Left ventricle myocardium inferior (tissue), 1 donor: ENCODE measurements around the gene HMOX2. TPM values are rescaled to one million over a fixed set of nuclear protein-coding genes. Genes with fewer than 3 reads are reported as not detected.

Source experiments
- DNase-seq: peaks from one replicate; pipeline ENCODE4 v3.0.0-alpha.2; 2020
- H3K27ac ChIP-seq: fragments of 200-600 bp; replicated peaks from 2 replicates; pipeline ENCODE4 v1.8.0; 2021
- H3K27me3 ChIP-seq: fragments of 200-600 bp; 2 replicates; pipeline ENCODE4 v1.8.0; 2021; ENCODE audit warnings: low read depth
- H3K36me3 ChIP-seq: fragments of 200-600 bp; 2 replicates; pipeline ENCODE4 v1.8.0; 2021
- H3K4me1 ChIP-seq: fragments of 200-600 bp; 2 replicates; pipeline ENCODE4 v1.8.0; 2021
- H3K4me3 ChIP-seq: fragments of 200-600 bp; 2 replicates; pipeline ENCODE4 v1.8.0; 2021; ENCODE audit warnings: mild to moderate bottlenecking, moderate library complexity
- H3K9me3 ChIP-seq: fragments of 200-600 bp; replicated peaks from 2 replicates; pipeline ENCODE4 v1.8.0; 2021
- CTCF ChIP-seq: fragments of 200-600 bp; IDR thresholded peaks from 2 replicates; pipeline ENCODE4 v1.8.0; 2021; ENCODE audit warnings: antibody characterized with exemption, mild to moderate bottlenecking, borderline replicate concordance
- intact Hi-C: fragments of 100-400 bp; cut with micrococcal nuclease; formaldehyde crosslinking; loops from one replicate; pipeline ENCODE4 v1.11.0; 2022
- total RNA-seq: library from RNA; stranded (reverse); fragmentation: NEBNext Ultra II Directional; extraction: Animal tissue kit (Norgen Biotek cat#: 25700); gene quantifications from one replicate; pipeline ENCODE4 v1.2.1, GENCODE V29; 2021
- donor health status: DM: no; HTN: yes; CAD: no; lungs with severe emphysema.

The HMOX2 gene
- total RNA-seq, 1 donor from 2014 or later, result 115 TPM

- no peaks in the 10 kb centered on the region for H3K9me3 ChIP-seq
- H3K4me1 ChIP-seq, result peaks cover 71% of the 10 kb centered on the region
- TF ChIP-seq CTCF, result no peak
- H3K27me3 ChIP-seq, result no peaks in the 10 kb centered on the region
- intact Hi-C loops, result loop anchor here (10.0 kb wide), 1 partner anchor 95 kb away; the partner anchor contains the start of gene UBALD1
- H3K27ac ChIP-seq, result no peak overlapping the region
- H3K36me3 ChIP-seq, result no peaks in the 10 kb centered on the region
- no peak for DNase-seq
- H3K4me3 ChIP-seq, result no peak overlapping the region
Measured at GRCh38 chr16:4519274-4520058, 43.3 kb downstream of the HMOX2 start.

DNA sequence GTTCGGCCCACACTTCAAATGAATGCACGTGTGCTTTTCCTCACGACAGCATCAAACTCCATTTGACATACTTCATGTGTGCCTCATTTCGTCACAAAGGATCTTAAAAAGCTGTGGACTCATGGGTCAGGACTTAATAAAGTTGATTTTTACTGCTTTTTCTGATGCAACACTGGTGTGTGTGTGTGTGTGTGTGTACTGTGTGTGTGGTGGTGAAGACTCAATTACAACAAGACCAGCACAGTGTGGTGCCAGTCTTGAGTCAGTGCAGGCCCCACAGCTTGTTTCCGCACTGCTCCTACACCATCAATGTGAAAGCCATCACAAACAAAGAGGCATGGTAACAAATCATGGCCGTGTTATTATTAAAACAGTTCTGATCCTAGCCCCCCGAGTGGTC, 44.7 kb downstream of the HMOX2 start:
- no peak overlapping the region for H3K4me3 ChIP-seq
- no peaks in the 10 kb centered on the region for H3K9me3 ChIP-seq
- no peaks in the 10 kb centered on the region for H3K36me3 ChIP-seq
- H3K27ac ChIP-seq, result no peak overlapping the region
- no peak for DNase-seq
- no peaks in the 10 kb centered on the region for H3K27me3 ChIP-seq
- TF ChIP-seq CTCF, result no peak
- H3K4me1 ChIP-seq, result peaks cover 71% of the 10 kb centered on the region
- intact Hi-C loops, result loop anchor here (10.0 kb wide), 1 partner anchor 94 kb away; the partner anchor contains the start of gene UBALD1

DNA sequence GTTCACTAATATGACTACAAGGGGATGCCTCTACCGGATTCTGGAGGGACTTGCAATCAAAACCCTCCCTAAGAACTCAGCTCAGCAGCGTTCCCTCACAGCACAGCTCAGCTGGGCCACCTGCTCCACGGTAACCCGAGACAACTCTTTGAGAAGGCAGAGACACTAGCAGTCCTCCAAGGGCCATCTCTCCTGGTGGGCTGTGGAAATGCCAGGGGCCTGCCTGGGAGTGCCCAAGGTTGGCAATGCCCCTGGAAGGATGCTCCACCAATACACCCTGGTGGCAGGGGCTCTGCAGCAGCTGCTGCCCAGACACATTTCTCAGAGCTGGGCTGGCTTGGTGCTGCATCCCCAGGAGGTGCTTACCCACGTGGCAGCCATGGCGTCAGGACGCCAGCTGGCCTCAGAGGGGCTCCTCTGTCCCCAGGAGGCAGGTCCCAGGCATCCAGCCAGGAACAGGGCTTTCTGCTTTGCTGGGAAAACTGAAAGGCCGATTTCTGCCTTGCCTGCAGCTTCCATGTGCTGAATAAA, 45.9 kb downstream of the HMOX2 start:
- no peak for TF ChIP-seq CTCF
- Histone ChIP-seq H3K27ac (peak overlapping the region; percentile 50), H3K36me3 (no peaks in the 10 kb centered on the region), H3K4me1 (peaks cover 73% of the 10 kb centered on the region), H3K9me3 (no peaks in the 10 kb centered on the region), H3K4me3 (no peak overlapping the region), H3K27me3 (no peaks in the 10 kb centered on the region)
- DNase-seq, result peak; percentile 41
- intact Hi-C loops, result loop anchor here (10.0 kb wide), 1 partner anchor 93 kb away; the partner anchor contains the start of gene UBALD1

- no peaks in the 10 kb centered on the region for H3K36me3 ChIP-seq
- H3K9me3 ChIP-seq, result no peaks in the 10 kb centered on the region
- DNase-seq, result no peak
- H3K27ac ChIP-seq, result peak overlapping the region; percentile 50
- TF ChIP-seq CTCF, result no peak
- no peaks in the 10 kb centered on the region for H3K27me3 ChIP-seq
- peaks cover 66% of the 10 kb centered on the region for H3K4me1 ChIP-seq
- intact Hi-C loops, result loop anchor here (10.0 kb wide), 1 partner anchor 91 kb away; the partner anchor contains the start of gene UBALD1
- H3K4me3 ChIP-seq, result no peak overlapping the region
Measured at GRCh38 chr16:4523686-4524085, 47.5 kb downstream of the HMOX2 start.

DNA sequence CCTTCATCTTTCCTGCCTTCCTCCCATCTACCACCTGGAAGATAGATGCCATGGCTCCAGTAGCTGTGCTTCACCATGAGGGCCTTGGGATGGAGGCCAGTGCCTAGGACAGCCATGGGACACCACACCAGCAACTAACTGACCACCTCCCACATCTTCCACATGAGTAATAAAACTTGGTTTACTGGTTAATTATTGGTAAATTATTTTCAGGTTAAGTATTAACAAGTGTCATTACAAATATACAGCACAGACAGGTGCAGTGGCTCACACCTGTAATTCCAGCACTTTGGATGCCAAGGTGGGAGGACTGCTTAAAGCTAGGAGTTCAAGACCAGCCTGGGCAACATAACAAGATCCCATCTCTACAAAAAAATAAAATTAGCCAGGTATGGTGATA, 48.4 kb downstream of the HMOX2 start:
- no peaks in the 10 kb centered on the region for H3K27me3 ChIP-seq
- no peaks in the 10 kb centered on the region for H3K36me3 ChIP-seq
- peaks cover 73% of the 10 kb centered on the region for H3K4me1 ChIP-seq
- no peak for TF ChIP-seq CTCF
- no peak for DNase-seq
- intact Hi-C loops, result loop anchor here (10.0 kb wide), 1 partner anchor 90 kb away; the partner anchor contains the start of gene UBALD1
- H3K9me3 ChIP-seq, result no peaks in the 10 kb centered on the region
- H3K4me3 ChIP-seq, result no peak overlapping the region
- peak overlapping the region; percentile 75 for H3K27ac ChIP-seq
